Astrocyte (in vitro differentiated cells and primary cell): Measurements from ENCODE around the gene MAPK12.

Source experiments
- CTCF ChIP-seq: IDR thresholded peaks from 2 replicates; pipeline ENCODE4 v1.5.1; 2011; ENCODE audit warnings: low read depth, mild to moderate bottlenecking, inconsistent platforms, low read length, moderate library complexity; ENCODE audit not compliant: insufficient read depth
- EZH2 ChIP-seq: IDR thresholded peaks from 2 replicates; pipeline ENCODE4 v1.6.1; 2012; ENCODE audit warnings: mild to moderate bottlenecking, low read length, inconsistent platforms; ENCODE audit not compliant: insufficient read depth

- TF ChIP-seq CTCF (no peak), EZH2 (no peak)
Observed at GRCh38 chr22:50248196-50249081, 13.0 kb downstream of the MAPK12 start.
